GM18498 (cell line): ENCODE data around the gene FAM234A.

Source experiments
- ATAC-seq: cut with Tn5 transposase; IDR thresholded peaks from one replicate; pipeline ENCODE4 v1.9.1; 2021; ENCODE audit warnings: mild to moderate bottlenecking, moderate library complexity; ENCODE audit not compliant: unreplicated experiment

FAM234A gene

DNA sequence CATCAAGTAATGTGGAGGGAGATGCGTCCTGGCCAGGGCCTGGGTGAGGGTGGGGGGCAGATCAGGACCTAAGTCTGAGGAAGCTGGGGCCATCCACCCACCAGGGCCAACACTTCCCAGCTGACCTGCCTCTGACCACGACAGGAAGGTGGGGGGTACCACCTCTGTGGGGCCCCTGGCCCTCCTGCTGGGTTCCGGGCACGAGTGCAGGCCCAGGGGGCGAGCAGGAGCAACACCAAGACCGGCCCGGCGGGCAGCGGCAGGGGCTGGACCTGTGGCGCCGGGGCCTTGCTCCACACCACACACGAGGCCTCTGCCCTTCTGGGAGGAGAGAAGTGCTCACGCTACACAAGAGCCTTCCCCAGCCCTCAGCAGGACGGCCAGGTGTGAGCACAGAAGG, 61.7 kb downstream of the FAM234A start:
- no peak for ATAC-seq

DNA sequence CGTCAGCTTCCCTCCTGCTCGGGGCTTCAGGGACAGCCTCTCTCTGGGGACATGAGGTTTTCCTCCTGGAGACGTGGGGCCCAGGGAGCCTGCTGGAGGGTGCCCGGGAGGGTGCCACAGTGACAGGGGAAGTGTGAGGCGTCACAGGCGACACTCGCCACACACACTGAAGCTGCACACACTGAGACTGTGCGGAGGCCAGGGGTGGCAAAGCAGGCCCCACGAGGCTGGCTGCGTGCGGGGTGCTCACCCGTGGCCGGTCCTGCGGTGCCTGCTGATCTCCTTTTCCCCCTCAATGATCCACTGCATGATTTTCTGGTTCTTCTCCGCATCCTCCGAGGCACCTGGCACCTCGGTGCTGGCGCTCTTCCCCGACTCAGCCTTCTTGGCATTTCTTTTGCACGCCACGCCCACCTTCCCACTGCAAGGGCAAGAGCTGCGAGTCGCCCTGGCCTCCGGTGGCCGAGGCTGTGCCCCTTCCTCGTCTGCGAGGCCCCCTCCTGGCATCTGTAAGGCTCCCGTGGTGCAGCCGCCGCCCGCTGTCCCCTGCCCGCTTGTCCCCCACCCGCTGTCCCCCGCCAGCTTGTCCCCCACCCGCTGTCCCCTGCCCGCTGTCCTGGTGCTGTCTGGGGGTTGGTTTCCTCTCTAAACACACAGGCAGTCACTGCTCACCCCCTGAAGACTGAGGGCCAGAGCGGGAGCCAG, 62.3 kb downstream of the FAM234A start:
- ATAC-seq: no peak

DNA sequence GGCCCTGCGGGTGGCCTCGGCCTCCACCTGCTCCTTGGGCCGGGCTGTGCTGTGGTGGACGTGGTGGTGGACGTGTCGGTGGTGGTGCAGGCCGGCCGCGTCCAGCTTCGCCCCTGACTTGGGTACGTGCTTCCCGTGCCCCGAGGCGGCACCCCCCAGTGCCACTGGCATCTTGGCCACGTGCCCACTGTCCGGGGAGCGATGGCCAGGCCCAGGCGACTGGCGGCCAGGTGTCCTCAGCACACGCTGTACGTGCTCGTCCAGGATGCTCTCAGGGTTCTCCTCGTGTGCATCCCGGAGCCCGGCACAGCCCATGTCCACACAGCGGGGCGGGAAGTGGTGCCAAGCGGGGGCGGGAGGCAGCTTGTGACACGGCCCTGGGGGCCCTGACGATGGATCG, 63.2 kb downstream of the FAM234A start:
- ATAC-seq: no peak

DNA sequence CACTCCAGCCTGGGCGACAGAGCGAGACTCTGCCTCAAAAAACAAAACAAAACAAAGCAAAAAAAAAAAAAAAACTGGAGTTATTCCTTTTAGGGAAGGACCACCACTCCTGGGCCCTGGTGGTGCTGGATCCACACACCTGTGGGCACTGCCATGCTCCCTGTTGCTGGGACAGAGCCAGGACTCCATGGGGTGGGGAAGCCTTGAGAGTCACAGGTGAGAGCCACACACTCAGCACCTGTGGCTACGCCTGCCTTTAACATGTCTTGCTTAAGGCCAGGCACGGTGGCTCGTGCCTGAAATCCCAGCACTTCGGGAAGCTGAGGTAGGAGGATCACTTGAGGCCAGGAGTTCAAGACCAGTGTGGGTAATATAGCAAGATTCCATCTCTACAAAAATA, 66.6 kb downstream of the FAM234A start:
- no peak for ATAC-seq

DNA sequence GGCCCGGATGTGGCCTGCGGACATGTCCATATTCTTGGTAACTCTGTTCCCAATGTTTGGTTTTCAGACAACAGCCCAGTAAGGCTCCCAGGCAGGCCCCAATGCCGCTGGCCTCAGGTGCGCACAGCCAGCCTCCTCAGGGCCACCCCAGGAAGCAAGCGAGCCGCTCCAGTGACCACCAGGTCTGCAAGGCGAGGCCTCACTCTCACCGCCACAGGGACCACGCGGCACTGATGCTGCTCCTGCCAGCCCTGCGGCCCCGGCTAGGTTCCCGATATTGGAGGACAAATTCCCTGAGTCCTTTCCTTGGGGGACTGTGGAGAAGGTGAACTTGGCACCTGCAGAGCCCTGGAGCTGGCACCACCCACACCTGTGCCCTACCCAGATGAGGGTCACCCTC, 67.3 kb downstream of the FAM234A start:
- no peak for ATAC-seq

DNA sequence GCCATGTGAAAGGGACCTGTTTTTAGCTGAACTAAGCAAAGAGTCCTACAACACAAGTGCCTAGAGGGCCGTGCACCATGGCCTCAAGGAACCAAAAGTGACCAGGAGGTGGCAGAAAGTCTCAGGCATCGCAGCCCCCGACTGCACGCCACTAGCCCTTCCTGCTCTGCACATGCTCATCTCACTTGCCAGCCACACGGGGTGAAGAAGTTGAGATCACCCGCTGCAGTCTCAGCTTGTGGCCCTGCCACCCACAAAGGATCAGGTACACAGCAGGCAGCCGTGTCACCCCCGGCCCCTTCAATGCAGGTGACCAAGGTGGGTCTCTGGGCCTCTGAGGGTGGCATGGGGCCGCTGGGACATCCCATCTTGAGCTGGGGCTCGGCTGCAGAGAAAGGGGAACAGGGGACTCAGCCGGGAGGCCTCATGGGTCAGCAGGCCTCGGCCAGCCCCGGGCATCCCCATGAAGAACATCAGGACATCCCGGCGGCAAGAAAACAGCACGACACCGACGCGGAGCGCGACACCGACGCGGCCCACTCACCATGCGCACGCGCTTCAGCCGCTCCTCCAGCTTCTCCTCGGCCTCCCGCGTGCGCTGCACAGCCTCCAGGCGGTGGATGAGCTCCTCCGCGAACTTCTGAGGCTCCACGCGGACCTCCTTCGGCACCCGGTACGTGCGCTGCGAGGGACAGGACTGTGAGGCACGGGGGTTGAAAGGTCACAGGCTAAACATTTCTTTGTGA, 69.3 kb downstream of the FAM234A start:
- ATAC-seq: no peak

DNA sequence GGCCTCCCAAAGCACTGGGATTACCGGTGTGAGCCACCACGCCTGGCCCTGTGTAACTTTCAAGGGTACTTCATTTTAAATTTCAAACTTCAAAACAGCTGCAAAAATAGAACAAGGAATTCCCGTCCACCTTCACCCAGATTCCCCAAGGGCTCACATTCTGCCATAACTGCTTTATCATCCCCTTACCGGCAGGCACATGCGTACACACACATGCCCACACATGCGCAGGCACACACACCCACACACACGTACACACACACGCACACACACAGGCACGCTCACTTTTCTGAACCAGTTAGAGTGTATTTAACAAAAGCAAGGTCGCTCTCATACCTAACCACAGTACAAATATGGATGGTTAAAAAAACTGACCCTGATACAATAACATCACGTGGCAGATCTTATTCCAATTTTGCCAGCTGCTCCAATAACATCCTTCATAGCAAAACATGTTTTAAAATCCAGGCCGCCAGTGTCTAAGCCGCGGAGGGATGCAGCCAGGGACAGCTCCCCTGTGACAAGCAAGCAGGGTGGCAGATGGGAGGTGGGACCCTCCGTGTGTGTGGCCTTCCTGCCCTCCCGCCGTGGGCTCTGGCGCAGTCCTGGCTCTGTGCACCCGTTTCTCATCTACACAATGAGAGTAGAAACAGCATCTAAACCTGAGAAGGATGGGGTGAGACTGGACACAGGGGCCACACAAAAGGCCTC, 71.5 kb downstream of the FAM234A start:
- ATAC-seq: no peak

DNA sequence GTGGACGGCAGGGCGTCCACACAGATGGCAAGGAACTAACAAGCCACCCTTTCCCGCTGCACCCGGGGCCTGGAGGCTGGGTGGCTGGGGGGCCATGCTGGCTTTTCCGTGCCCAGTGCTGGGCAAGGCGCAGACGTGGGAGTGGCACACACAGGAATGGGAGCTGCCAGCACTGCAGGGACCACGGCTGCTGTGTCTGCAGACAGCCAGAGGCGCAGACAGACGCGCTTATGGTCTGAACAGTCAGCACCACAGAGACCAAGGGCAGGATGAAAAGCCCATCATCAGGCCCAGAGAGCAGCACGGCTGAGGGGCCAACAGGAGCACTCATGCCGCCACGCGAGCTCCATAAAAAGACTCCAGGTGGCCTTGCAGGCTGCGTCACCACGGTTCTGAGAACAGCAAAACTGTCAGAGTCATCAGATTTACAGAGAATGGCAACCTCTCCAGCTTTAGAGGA, 72.3 kb downstream of the FAM234A start:
- ATAC-seq: no peak

DNA sequence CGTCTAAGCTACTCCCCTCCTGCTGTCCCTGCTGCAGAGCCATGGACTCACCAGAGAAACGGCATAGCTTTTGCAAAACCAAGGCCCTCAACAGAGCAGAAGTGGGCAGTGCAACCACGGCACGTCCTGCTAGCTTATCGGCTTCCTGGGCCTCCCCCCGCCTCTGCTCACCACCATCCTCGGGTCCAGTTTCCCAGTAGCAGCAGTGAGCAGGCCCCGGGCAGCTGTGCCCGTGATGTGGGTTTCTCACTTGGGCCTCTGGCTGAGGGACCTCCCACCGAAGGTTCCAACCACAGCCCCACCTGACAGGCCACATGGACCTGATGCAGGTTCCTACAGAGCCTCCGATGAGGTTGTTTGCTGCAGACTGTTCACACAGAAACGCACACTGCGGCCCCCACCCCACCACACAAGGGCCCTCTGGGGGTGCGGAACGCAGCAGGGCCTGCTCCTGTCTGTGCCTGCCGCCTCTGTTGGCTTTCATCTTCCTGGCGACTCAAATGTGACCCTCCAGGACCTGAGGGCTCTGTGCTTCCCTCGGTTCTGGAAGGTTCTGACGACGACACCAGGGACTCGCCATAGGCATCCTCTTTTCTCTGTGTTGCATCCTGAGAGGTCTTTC, 73.2 kb downstream of the FAM234A start:
- no peak for ATAC-seq

DNA sequence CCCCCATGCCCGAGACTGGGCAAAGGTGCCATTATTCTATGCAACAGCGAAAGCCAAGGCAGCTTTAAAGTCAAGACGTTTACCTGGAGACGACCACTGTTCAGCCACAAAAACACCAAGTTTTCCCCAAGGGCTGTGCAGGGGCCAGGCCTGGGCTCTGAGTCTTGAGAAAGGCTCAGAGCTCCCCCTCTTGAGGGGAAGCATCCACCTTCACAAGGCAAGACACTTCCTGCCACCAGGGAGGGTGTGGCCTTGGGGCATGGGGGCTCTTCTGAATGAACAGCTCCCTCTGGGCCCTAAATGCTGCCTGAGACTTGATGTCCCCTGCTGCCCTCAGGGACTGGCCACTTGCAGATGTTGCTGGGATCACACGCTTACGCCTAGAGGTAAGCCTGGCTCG, 74.9 kb downstream of the FAM234A start:
- ATAC-seq: no peak

DNA sequence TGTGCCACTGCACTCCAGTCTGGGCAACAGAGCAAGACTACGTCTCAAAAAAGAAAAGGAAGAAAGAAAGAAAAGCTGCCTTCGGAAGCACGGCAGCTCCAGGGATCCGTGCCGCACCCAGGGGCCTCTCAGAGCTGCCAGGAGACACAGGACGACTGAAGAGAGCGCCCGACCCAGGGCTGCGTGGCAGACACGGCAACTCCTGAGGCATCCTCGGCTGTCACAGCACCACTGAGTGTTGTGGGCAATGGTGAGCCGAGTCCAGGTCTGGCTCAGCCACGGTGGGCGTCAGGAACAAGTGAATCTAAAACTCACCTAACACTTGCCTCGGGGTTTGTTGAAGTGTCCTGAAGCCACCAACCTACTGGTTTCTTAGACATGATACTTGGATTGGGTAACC, 77.1 kb downstream of the FAM234A start:
- no peak for ATAC-seq

DNA sequence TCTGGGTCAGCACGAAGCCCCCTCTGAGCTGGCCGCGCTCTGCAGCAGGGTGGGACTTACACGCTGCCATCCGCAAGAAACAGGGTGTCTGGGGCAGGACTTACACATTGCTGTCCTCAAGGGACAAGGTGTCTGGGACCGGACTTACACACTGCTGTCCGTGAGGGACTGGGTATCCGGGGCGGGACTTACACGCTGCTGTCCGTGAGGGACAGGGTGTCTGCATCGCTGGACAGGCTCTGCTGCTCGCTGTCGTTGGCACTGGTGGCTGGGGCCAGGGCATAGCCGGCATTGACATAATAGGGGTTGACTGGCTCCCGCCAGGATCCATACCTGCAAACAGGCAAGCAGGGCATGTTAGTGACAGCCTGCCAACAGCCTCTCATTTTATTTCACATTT, 79.7 kb downstream of the FAM234A start:
- no peak for ATAC-seq

DNA sequence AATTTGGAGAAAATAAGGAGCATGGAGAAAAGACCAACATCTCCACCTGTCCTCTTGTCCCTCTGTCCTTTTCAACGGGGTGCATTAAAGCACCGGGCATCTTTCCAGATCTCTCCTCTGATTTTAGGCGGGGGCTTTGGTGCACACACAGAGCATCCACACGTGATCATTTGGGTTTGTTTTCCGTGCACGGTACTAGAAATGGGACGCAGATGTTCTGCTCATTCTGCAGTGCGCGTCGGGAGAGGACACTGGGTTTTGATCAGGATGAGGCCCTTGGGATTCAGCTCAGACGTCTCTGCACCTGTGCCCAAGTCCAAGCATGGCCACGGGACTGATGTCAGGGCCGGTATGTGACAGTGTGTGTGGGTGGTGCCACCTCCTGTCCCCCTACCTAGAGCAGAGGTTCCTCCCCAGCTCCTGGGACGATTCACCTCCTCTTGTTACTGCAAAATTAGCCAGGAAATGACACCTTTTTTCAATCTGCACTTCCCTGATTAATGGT, 80.2 kb downstream of the FAM234A start:
- no peak for ATAC-seq
